ENCODE data around the gene SF3A2.

Gene SF3A2

GRCh38 chr19:2255112-2255845 lies 18.7 kb downstream of the SF3A2 start:
- no peak for DNase-seq

- DNase-seq = no peak
Observed at GRCh38 chr19:2255982-2256685, 19.5 kb downstream of the SF3A2 start, which contains the start of gene JSRP1. TSS of gene JSRP1 (minus strand) at chr19:2256417. CDS start at chr19:2255314, 1,103 bp downstream.

GRCh38 chr19:2259336-2259735 lies 22.7 kb downstream of the SF3A2 start:
- DNase-seq = no peak

- DNase-seq = no peak
Observed at GRCh38 chr19:2260341-2260805, 23.7 kb downstream of the SF3A2 start.

GRCh38 chr19:2261438-2262172 lies 25.0 kb downstream of the SF3A2 start:
- peak in 1 of 4 experiments; percentile 21 for DNase-seq

- no peak for DNase-seq
Observed at GRCh38 chr19:2266183-2266993, 29.8 kb downstream of the SF3A2 start.

- DNase-seq = no peak
Observed at GRCh38 chr19:2268480-2268830, 31.8 kb downstream of the SF3A2 start.

- no peak for DNase-seq
Observed at GRCh38 chr19:2268861-2269243, 32.2 kb downstream of the SF3A2 start.

- DNase-seq = peak; percentile 98 to 99 (median 98)
Observed at GRCh38 chr19:2269244-2270156, 32.9 kb downstream of the SF3A2 start.

- DNase-seq = no peak
Observed at GRCh38 chr19:2270157-2270422, 33.5 kb downstream of the SF3A2 start.

GRCh38 chr19:2270423-2271233 lies 34.0 kb downstream of the SF3A2 start:
- DNase-seq = peak; percentile 45 to 58 (median 52)

- DNase-seq = no peak
Observed at GRCh38 chr19:2271234-2272103, 34.8 kb downstream of the SF3A2 start.

- DNase-seq = peak; percentile 60 to 68 (median 64)
Observed at GRCh38 chr19:2273356-2274184, 36.9 kb downstream of the SF3A2 start.

GRCh38 chr19:2274185-2274711 lies 37.6 kb downstream of the SF3A2 start:
- DNase-seq = no peak

GRCh38 chr19:2274931-2275535 lies 38.4 kb downstream of the SF3A2 start:
- no peak for DNase-seq

GRCh38 chr19:2275588-2276428 lies 39.2 kb downstream of the SF3A2 start:
- no peak for DNase-seq

- no peak for DNase-seq
Observed at GRCh38 chr19:2276429-2276986, 39.9 kb downstream of the SF3A2 start.

Data from activated CD4-positive, CD25-positive, alpha-beta regulatory T cell (primary cell).